ENCODE measurements around the gene MYCBP. TPM values are rescaled to one million over a fixed set of nuclear protein-coding genes. Genes with fewer than 3 reads are reported as not detected.
A peak's percentile ranks its signal among the peaks of the same experiment; 100 is the strongest.

MYCBP gene
- total and polyA plus RNA-seq, 2 of the 13 experiments (the other 11 are each of a cell fraction or from before 2014, with no cell fraction given) = 11.4 to 30.4 TPM

- TF ChIP-seq ZNF687 (CRISPR knock-in tag; IDR thresholded peaks at IDR 0.05) (peak; percentile 26; the same call in 1 of the 2 replicates), HNF1A (IDR thresholded peaks at IDR 0.05; ENCODE audit: low read depth) (0 out of 2 replicates have a peak, but pooled peaks have one; percentile 16), HNF1A (CRISPR knock-in tag; IDR thresholded peaks at IDR 0.05; ENCODE audit: borderline replicate concordance) (no peak), MAZ (IDR thresholded peaks at IDR 0.05; ENCODE audit: borderline replicate concordance, low read depth, low read length) (0 out of 2 replicates have a peak, but pooled peaks have one; percentile 8), MAZ (CRISPR knock-in tag; IDR thresholded peaks at IDR 0.05; ENCODE audit: low read depth) (no peak), ZNF777 (CRISPR knock-in tag; IDR thresholded peaks at IDR 0.05) (peak; percentile 86), RBM39 (IDR thresholded peaks at IDR 0.05; ENCODE audit: low read depth, low read length, poor library complexity, severe bottlenecking) (peak; percentile 51), ZNF180 (CRISPR knock-in tag; IDR thresholded peaks at IDR 0.05; ENCODE audit: borderline replicate concordance, low read depth) (no peak)
These were observed 54.8 kb downstream of the MYCBP start (continued) for GRCh38 chr1:38818175-38818976.

All from HepG2 (cell line).